GM12891 (cell line): Measurements from ENCODE around the gene FMNL1.

Experiments used
- POLR2A ChIP-seq: IDR thresholded peaks from 2 replicates; pipeline ENCODE4 v1.6.1; 2011; ENCODE audit warnings: low read depth, low read length, control low read depth
- POLR2AphosphoS5 ChIP-seq: IDR thresholded peaks from 2 replicates; pipeline ENCODE4 v1.6.1; 2011; ENCODE audit warnings: low read depth, low read length, control low read depth
- TAF1 ChIP-seq: IDR thresholded peaks from 2 replicates; pipeline ENCODE4 v1.6.1; 2011; ENCODE audit warnings: low read depth, low read length, control low read depth

DNA sequence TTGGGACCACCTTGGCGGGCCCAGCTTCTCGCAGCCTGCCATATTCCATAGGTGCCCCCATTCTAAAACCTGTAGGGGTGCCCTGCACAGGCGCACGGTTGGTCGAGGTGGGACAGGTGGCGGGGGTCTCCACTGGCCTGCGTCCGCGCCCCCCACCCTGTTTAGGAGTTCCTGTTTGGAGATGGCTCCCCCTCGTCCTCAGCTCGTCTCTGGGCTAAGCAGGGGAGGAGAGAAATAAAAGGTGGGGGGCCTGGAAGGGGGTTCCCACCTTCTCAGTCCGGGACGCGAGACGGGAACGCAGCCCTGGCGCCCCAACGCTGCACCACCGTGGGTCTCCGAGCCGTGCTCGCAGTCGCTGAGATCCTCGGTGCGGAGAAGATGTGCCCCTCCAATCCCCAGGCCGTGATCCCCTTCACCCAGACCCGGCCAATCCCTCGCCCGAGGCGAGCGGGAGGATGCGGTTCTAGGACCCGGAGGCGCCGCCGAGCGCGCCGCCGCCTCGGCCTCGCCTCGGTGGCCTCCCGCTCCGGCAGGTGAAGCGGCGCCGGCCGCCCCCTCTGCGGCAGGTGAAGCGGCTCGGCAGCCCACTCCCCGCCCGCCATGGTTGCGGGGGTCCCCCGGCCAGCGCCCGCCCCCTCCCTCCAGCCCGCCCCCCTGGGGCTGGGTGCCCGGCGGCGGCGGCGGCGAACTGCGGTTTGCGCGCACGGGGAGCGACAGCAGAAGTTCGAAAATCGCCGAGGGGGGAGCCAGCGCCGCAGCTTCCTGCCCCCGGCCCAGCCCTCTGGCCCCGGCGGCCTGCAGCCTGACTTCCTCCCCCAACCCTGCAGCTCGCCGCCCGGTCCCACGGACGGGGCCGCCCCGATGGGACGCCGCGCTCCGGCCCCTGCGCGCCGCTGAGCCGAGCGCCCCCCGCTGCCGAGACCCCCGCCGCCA is at the start of gene FMNL1:
- TF ChIP-seq TAF1 (no peak), POLR2AphosphoS5 (no peak; the same call in 1 of the 2 replicates), POLR2A (no peak)
